ENCODE results near the gene ZWILCH. TPM values are rescaled to one million over a fixed set of nuclear protein-coding genes. Genes with fewer than 3 reads are reported as not detected.
A peak's percentile ranks its signal among the peaks of the same experiment; 100 is the strongest.

Gene ZWILCH
- total and polyA plus RNA-seq, 5 experiments from 2014 or later, result 5.9 to 12.8 (median 6.7) TPM

- no peak for ATAC-seq
- Mint-ChIP-seq H3K36me3 (peaks cover 0 to 3% (median 0%) of the 10 kb centered on the region in 3 donors), H3K4me1 (peaks cover 21 to 47% (median 34%) of the 10 kb centered on the region in 4 donors), H3K4me3 (no peak overlapping the region), H3K9me3 (no peaks in the 10 kb centered on the region), H3K27ac (peak overlapping the region; percentile 2 to 91 (median 46)), H3K27me3 (no peaks in the 10 kb centered on the region)
- no peak for DNase-seq
- POLR2A ChIA-PET, result no interaction called here
Measured at GRCh38 chr15:66474963-66475362, 30.2 kb upstream of the ZWILCH start.

GRCh38 chr15:66476535-66476934 lies 28.6 kb upstream of the ZWILCH start:
- no peak for ATAC-seq
- Mint-ChIP-seq H3K4me1 (peaks cover 18 to 31% (median 20%) of the 10 kb centered on the region in 4 donors), H3K36me3 (peaks cover 0 to 13% (median 6%) of the 10 kb centered on the region in 3 donors), H3K4me3 (no peak overlapping the region), H3K27me3 (no peaks in the 10 kb centered on the region), H3K27ac (peak overlapping the region; percentile 36 to 91 (median 74)), H3K9me3 (no peaks in the 10 kb centered on the region)
- POLR2A ChIA-PET, result no interaction called here
- DNase-seq, result no peak

- Mint-ChIP-seq H3K4me3 (no peak overlapping the region), H3K4me1 (peaks cover 13 to 26% (median 18%) of the 10 kb centered on the region in 4 donors), H3K27me3 (no peaks in the 10 kb centered on the region), H3K27ac (peak overlapping the region; percentile 18 to 91 (median 80)), H3K36me3 (peaks cover 0 to 18% (median 7%) of the 10 kb centered on the region in 3 donors), H3K9me3 (no peaks in the 10 kb centered on the region)
- no peak for ATAC-seq
- no peak for DNase-seq
- POLR2A ChIA-PET, result no interaction called here
Measured at GRCh38 chr15:66477011-66477410, 28.1 kb upstream of the ZWILCH start.

GRCh38 chr15:66480267-66480666 lies 24.9 kb upstream of the ZWILCH start:
- peak overlapping the region in 2 of 10 donors; percentile 4 to 32 for H3K27ac Mint-ChIP-seq
- H3K9me3 Mint-ChIP-seq, result no peaks in the 10 kb centered on the region
- ATAC-seq (no peak), DNase-seq (no peak)
- peaks cover 4 to 20% (median 13%) of the 10 kb centered on the region in 4 donors for H3K4me1 Mint-ChIP-seq
- H3K27me3 Mint-ChIP-seq, result no peaks in the 10 kb centered on the region
- H3K36me3 Mint-ChIP-seq, result peaks cover 0 to 45% (median 14%) of the 10 kb centered on the region in 3 donors
- POLR2A ChIA-PET, result no interaction called here
- no peak overlapping the region for H3K4me3 Mint-ChIP-seq

- H3K4me3 Mint-ChIP-seq, result no peak overlapping the region
- POLR2A ChIA-PET, result no interaction called here
- peak overlapping the region in 6 of 10 donors; percentile 24 to 90 (median 58) for H3K27ac Mint-ChIP-seq
Measured at GRCh38 chr15:66481107-66481856, 23.8 kb upstream of the ZWILCH start.

GRCh38 chr15:66482539-66482938 lies 22.6 kb upstream of the ZWILCH start:
- Mint-ChIP-seq H3K27ac (peak overlapping the region in 8 of 10 donors; percentile 47 to 90 (median 74)), H3K9me3 (no peaks in the 10 kb centered on the region), H3K4me3 (no peak overlapping the region), H3K4me1 (peaks cover 0 to 10% (median 6%) of the 10 kb centered on the region in 4 donors), H3K27me3 (no peaks in the 10 kb centered on the region), H3K36me3 (peaks cover 0 to 59% (median 14%) of the 10 kb centered on the region in 3 donors)
- ATAC-seq (no peak), DNase-seq (no peak)
- POLR2A ChIA-PET, result no interaction called here

More at GRCh38 chr15:66481107-66481856, 23.8 kb upstream of the ZWILCH start:
- Mint-ChIP-seq H3K27me3 (no peaks in the 10 kb centered on the region), H3K4me1 (peaks cover 2 to 19% (median 9%) of the 10 kb centered on the region in 4 donors), H3K36me3 (peaks cover 0 to 47% (median 14%) of the 10 kb centered on the region in 3 donors), H3K9me3 (no peaks in the 10 kb centered on the region)
- no peak for ATAC-seq
- no peak for DNase-seq

GRCh38 chr15:66483131-66483566 lies 22.0 kb upstream of the ZWILCH start:
- H3K36me3 Mint-ChIP-seq, result peaks cover 0 to 65% (median 14%) of the 10 kb centered on the region in 3 donors
- H3K27ac Mint-ChIP-seq, result peak overlapping the region in 8 of 10 donors; percentile 32 to 90 (median 57)
- no peak overlapping the region for H3K4me3 Mint-ChIP-seq
- no peaks in the 10 kb centered on the region for H3K9me3 Mint-ChIP-seq
- DNase-seq, result no peak
- H3K4me1 Mint-ChIP-seq, result peaks cover 0 to 11% (median 6%) of the 10 kb centered on the region in 4 donors
- no peaks in the 10 kb centered on the region for H3K27me3 Mint-ChIP-seq
- no peak for ATAC-seq
- POLR2A ChIA-PET, result no interaction called here

GRCh38 chr15:66484539-66485112 lies 20.5 kb upstream of the ZWILCH start:
- H3K4me3 Mint-ChIP-seq, result no peak overlapping the region
- H3K27ac Mint-ChIP-seq, result peak overlapping the region in 7 of 10 donors; percentile 37 to 90 (median 67)
- no peaks in the 10 kb centered on the region for H3K9me3 Mint-ChIP-seq
- ATAC-seq (no peak), DNase-seq (no peak)
- H3K27me3 Mint-ChIP-seq, result no peaks in the 10 kb centered on the region
- H3K36me3 Mint-ChIP-seq, result peaks cover 0 to 77% (median 14%) of the 10 kb centered on the region in 3 donors
- peaks cover 0 to 7% (median 4%) of the 10 kb centered on the region in 4 donors for H3K4me1 Mint-ChIP-seq
- POLR2A ChIA-PET, result interaction anchor here (3.5 kb wide), 1 partner anchor 13 kb away, joined by 11 read pairs; the partner anchor contains the start of gene SNAPC5

- POLR2A ChIA-PET, result interaction anchor here (3.5 kb wide), 1 partner anchor 11 kb away, joined by 11 read pairs; the partner anchor contains the start of gene SNAPC5
- ATAC-seq, result no peak
- Mint-ChIP-seq H3K27ac (peak overlapping the region in 3 of 10 donors; percentile 11 to 81 (median 72)), H3K27me3 (no peaks in the 10 kb centered on the region), H3K36me3 (peaks cover 0 to 80% (median 10%) of the 10 kb centered on the region in 3 donors), H3K9me3 (no peaks in the 10 kb centered on the region), H3K4me1 (peaks cover 0 to 7% (median 4%) of the 10 kb centered on the region in 4 donors), H3K4me3 (no peak overlapping the region)
- no peak for DNase-seq
Measured at GRCh38 chr15:66486887-66487286, 18.2 kb upstream of the ZWILCH start.

- POLR2A ChIA-PET, result no interaction called here
- no peak for DNase-seq
- Mint-ChIP-seq H3K27ac (peak overlapping the region in 5 of 10 donors; percentile 43 to 85 (median 60)), H3K4me3 (no peak overlapping the region), H3K4me1 (peaks cover 0 to 6% (median 4%) of the 10 kb centered on the region in 4 donors), H3K27me3 (no peaks in the 10 kb centered on the region), H3K36me3 (peaks cover 0 to 80% (median 6%) of the 10 kb centered on the region in 3 donors), H3K9me3 (no peaks in the 10 kb centered on the region)
- ATAC-seq, result no peak
Measured at GRCh38 chr15:66488525-66488924, 16.6 kb upstream of the ZWILCH start.

GRCh38 chr15:66489179-66489791 lies 15.8 kb upstream of the ZWILCH start:
- POLR2A ChIA-PET, result no interaction called here
- no peak for ATAC-seq
- no peak for DNase-seq
- Mint-ChIP-seq H3K27me3 (no peaks in the 10 kb centered on the region), H3K9me3 (no peaks in the 10 kb centered on the region), H3K4me3 (no peak overlapping the region), H3K4me1 (peaks cover 5 to 9% (median 6%) of the 10 kb centered on the region in 4 donors), H3K36me3 (peaks cover 2 to 80% (median 10%) of the 10 kb centered on the region in 3 donors), H3K27ac (peak overlapping the region in 4 of 10 donors; percentile 32 to 84 (median 58))

GRCh38 chr15:66491846-66492245 lies 13.3 kb upstream of the ZWILCH start:
- Mint-ChIP-seq H3K36me3 (peaks cover 5 to 76% (median 11%) of the 10 kb centered on the region in 3 donors), H3K27ac (peak overlapping the region in 4 of 10 donors; percentile 27 to 41 (median 30)), H3K4me1 (peaks cover 11 to 28% (median 22%) of the 10 kb centered on the region in 4 donors), H3K4me3 (no peak overlapping the region), H3K27me3 (no peaks in the 10 kb centered on the region), H3K9me3 (no peaks in the 10 kb centered on the region)
- DNase-seq (no peak), ATAC-seq (no peak)
- POLR2A ChIA-PET, result interaction anchor here (1.3 kb wide), 1 partner anchor 13 kb away, joined by 3 read pairs; the partner anchor contains the start of gene ZWILCH
